ENCODE results near the gene FSTL4.
A peak's percentile ranks its signal among the peaks of the same experiment; 100 is the strongest.

FSTL4 gene

GRCh38 chr5:133381571-133382365 lies 230.6 kb downstream of the FSTL4 start:
- DNase-seq = no peak

GRCh38 chr5:133381041-133381440 lies 231.3 kb downstream of the FSTL4 start:
- no peak for DNase-seq

GRCh38 chr5:133377736-133378135 lies 234.6 kb downstream of the FSTL4 start:
- no peak for DNase-seq

- DNase-seq = no peak
Observed at GRCh38 chr5:133376986-133377385, 235.4 kb downstream of the FSTL4 start.

GRCh38 chr5:133373121-133373870 lies 239.0 kb downstream of the FSTL4 start:
- DNase-seq = no peak

- no peak for DNase-seq
Observed at GRCh38 chr5:133372293-133372937, 239.9 kb downstream of the FSTL4 start.

- DNase-seq = peak; percentile 19
Observed at GRCh38 chr5:133371371-133372155, 240.8 kb downstream of the FSTL4 start.

GRCh38 chr5:133370904-133371303 lies 241.4 kb downstream of the FSTL4 start:
- DNase-seq = no peak

GRCh38 chr5:133370036-133370831 lies 242.1 kb downstream of the FSTL4 start:
- DNase-seq = no peak

- no peak for DNase-seq
Observed at GRCh38 chr5:133368916-133369783, 243.2 kb downstream of the FSTL4 start.

GRCh38 chr5:133367984-133368383 lies 244.4 kb downstream of the FSTL4 start:
- no peak for DNase-seq

- DNase-seq = no peak
Observed at GRCh38 chr5:133367071-133367786, 245.1 kb downstream of the FSTL4 start.

- no peak for DNase-seq
Observed at GRCh38 chr5:133366438-133366837, 245.9 kb downstream of the FSTL4 start.

- DNase-seq = no peak
Observed at GRCh38 chr5:133365738-133366137, 246.6 kb downstream of the FSTL4 start.

GRCh38 chr5:133364936-133365707 lies 247.2 kb downstream of the FSTL4 start:
- no peak for DNase-seq

- no peak for DNase-seq
Observed at GRCh38 chr5:133363807-133364587, 248.3 kb downstream of the FSTL4 start.

GRCh38 chr5:133362438-133362837 lies 249.9 kb downstream of the FSTL4 start:
- DNase-seq = no peak

GRCh38 chr5:133361922-133362321 lies 250.4 kb downstream of the FSTL4 start:
- no peak for DNase-seq
